Activated effector memory CD4-positive, alpha-beta T cell treated with Interleukin-2 at 50 U/mL for 16 hours (primary cell): ENCODE data around the gene CD52.

Experiments
- DNase-seq: peaks from one replicate; pipeline ENCODE4 v3.0.0-alpha.2; 2020

Gene CD52

GRCh38 chr1:26317612-26318337, at the start of gene CD52:
TSS of gene CD52 (plus strand) at chr1:26317958. CDS start at chr1:26318018, 60 bp downstream.
- DNase-seq, result peak; percentile 71

- DNase-seq, result no peak
These were observed 49.2 kb upstream of the CD52 start for GRCh38 chr1:26268290-26269197.

- DNase-seq, result no peak
These were observed 48.6 kb upstream of the CD52 start for GRCh38 chr1:26269198-26269550.

GRCh38 chr1:26274801-26275425, 42.8 kb upstream of the CD52 start:
- no peak for DNase-seq

- DNase-seq, result peak; percentile 61
These were observed 42.0 kb upstream of the CD52 start for GRCh38 chr1:26275580-26276431.

GRCh38 chr1:26276432-26276838, 41.3 kb upstream of the CD52 start:
- no peak for DNase-seq

GRCh38 chr1:26277261-26277661, 40.5 kb upstream of the CD52 start:
- DNase-seq, result no peak

- DNase-seq, result no peak
These were observed 40.0 kb upstream of the CD52 start for GRCh38 chr1:26277719-26278118.

GRCh38 chr1:26278303-26278702, 39.5 kb upstream of the CD52 start:
- no peak for DNase-seq

- DNase-seq, result no peak
These were observed 38.9 kb upstream of the CD52 start for GRCh38 chr1:26278724-26279455.

- peak; percentile 82 for DNase-seq
These were observed 38.1 kb upstream of the CD52 start, which contains the start of gene SH3BGRL3 for GRCh38 chr1:26279456-26280332. TSS of gene SH3BGRL3 (plus strand) at chr1:26280086. CDS start at chr1:26280156, 70 bp downstream.

- no peak for DNase-seq
These were observed 37.3 kb upstream of the CD52 start for GRCh38 chr1:26280333-26281042.

GRCh38 chr1:26281091-26281958, 36.4 kb upstream of the CD52 start:
- no peak for DNase-seq

GRCh38 chr1:26281971-26282370, 35.8 kb upstream of the CD52 start:
- DNase-seq, result no peak

- DNase-seq, result no peak
These were observed 35.3 kb upstream of the CD52 start for GRCh38 chr1:26282401-26282918.

- no peak for DNase-seq
These were observed 34.4 kb upstream of the CD52 start for GRCh38 chr1:26283279-26283853.

GRCh38 chr1:26283871-26284596, 33.7 kb upstream of the CD52 start:
- no peak for DNase-seq
